MM.1S (cell line): ENCODE data around the gene CTTNBP2NL.

ENCODE experiments used
- EZH2 ChIP-seq: fragments of 300-600 bp; sonication (generic); optimal IDR thresholded peaks from 2 replicates; pipeline ENCODE3; 2017; ENCODE audit warnings: low read depth, mild to moderate bottlenecking, antibody characterized with exemption, low read length, mixed read lengths
- TF ChIP-seq, protein P1 (sequence below): fragments of 300-600 bp; sonication (generic); IDR thresholded peaks from 2 replicates; pipeline ENCODE4 v1.5.1; 2016; ENCODE audit warnings: antibody characterized with exemption, low read length, mixed read lengths

DNA sequence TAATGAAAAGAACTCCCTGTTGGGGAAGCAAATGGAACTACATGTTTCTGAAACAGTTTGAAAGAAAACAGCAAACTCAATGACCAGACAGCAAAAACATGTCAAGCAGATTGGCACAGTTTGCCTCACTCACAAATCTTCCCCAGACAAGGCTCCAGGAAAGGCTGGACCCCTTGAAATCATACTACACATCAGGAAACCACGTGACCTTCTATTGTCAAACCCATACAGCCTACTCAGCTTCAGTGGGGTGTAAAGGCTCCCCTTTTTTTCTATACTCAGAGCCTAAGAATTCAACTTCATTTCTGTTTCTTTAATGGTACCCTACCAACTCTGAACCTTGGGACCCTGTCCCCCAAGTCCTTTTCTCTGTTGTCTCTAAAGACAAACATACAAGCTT, 15.7 kb upstream of the CTTNBP2NL start:
- TF ChIP-seq, protein P1, sequence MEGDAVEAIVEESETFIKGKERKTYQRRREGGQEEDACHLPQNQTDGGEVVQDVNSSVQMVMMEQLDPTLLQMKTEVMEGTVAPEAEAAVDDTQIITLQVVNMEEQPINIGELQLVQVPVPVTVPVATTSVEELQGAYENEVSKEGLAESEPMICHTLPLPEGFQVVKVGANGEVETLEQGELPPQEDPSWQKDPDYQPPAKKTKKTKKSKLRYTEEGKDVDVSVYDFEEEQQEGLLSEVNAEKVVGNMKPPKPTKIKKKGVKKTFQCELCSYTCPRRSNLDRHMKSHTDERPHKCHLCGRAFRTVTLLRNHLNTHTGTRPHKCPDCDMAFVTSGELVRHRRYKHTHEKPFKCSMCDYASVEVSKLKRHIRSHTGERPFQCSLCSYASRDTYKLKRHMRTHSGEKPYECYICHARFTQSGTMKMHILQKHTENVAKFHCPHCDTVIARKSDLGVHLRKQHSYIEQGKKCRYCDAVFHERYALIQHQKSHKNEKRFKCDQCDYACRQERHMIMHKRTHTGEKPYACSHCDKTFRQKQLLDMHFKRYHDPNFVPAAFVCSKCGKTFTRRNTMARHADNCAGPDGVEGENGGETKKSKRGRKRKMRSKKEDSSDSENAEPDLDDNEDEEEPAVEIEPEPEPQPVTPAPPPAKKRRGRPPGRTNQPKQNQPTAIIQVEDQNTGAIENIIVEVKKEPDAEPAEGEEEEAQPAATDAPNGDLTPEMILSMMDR, result no peak
- no peak for TF ChIP-seq EZH2
